Hematopoietic multipotent progenitor cell treated with erythropoietin and hydrocortisone succinate and interleukin-3 and kit ligand, for 8 days (in vitro differentiated cells): ENCODE measurements around the gene CD96.

Experiments
- DNase-seq: peaks from one replicate; pipeline ENCODE4 v3.0.0-alpha.2; 2015

CD96 gene

GRCh38 chr3:111566844-111567243 lies 24.8 kb downstream of the CD96 start:
- DNase-seq: no peak

GRCh38 chr3:111568355-111568754 lies 26.4 kb downstream of the CD96 start:
- DNase-seq: no peak

GRCh38 chr3:111568911-111569310 lies 26.9 kb downstream of the CD96 start:
- no peak for DNase-seq

GRCh38 chr3:111570404-111571030 lies 28.5 kb downstream of the CD96 start:
- DNase-seq: no peak

- no peak for DNase-seq
Observed at GRCh38 chr3:111571282-111571681, 29.3 kb downstream of the CD96 start.

GRCh38 chr3:111571907-111572460 lies 30.0 kb downstream of the CD96 start:
- no peak for DNase-seq

GRCh38 chr3:111577113-111577512 lies 35.1 kb downstream of the CD96 start:
- no peak for DNase-seq

GRCh38 chr3:111577798-111578685 lies 36.0 kb downstream of the CD96 start:
- DNase-seq: peak; percentile 43

GRCh38 chr3:111578867-111579266 lies 36.9 kb downstream of the CD96 start:
- no peak for DNase-seq

GRCh38 chr3:111579495-111579894 lies 37.5 kb downstream of the CD96 start:
- DNase-seq: no peak

- DNase-seq: no peak
Observed at GRCh38 chr3:111581403-111582119, 39.6 kb downstream of the CD96 start.

GRCh38 chr3:111582120-111582474 lies 40.1 kb downstream of the CD96 start:
- no peak for DNase-seq

GRCh38 chr3:111584744-111585143 lies 42.7 kb downstream of the CD96 start:
- no peak for DNase-seq

- DNase-seq: no peak
Observed at GRCh38 chr3:111585217-111585616, 43.2 kb downstream of the CD96 start.

- DNase-seq: no peak
Observed at GRCh38 chr3:111588527-111588926, 46.5 kb downstream of the CD96 start.

- DNase-seq: no peak
Observed at GRCh38 chr3:111589303-111590142, 47.5 kb downstream of the CD96 start.

- DNase-seq: no peak
Observed at GRCh38 chr3:111590143-111590491, 48.1 kb downstream of the CD96 start.

GRCh38 chr3:111591555-111591954 lies 49.6 kb downstream of the CD96 start:
- DNase-seq: no peak

GRCh38 chr3:111592143-111592542 lies 50.1 kb downstream of the CD96 start:
- DNase-seq: no peak

GRCh38 chr3:111592936-111593335 lies 50.9 kb downstream of the CD96 start:
- DNase-seq: no peak

GRCh38 chr3:111593666-111594065 lies 51.7 kb downstream of the CD96 start:
- DNase-seq: no peak

- no peak for DNase-seq
Observed at GRCh38 chr3:111594205-111594604, 52.2 kb downstream of the CD96 start.

GRCh38 chr3:111594781-111595180 lies 52.8 kb downstream of the CD96 start:
- DNase-seq: no peak
